GM12878 (cell line): ENCODE data around the gene PEX12.

Experiments used
- CEBPB ChIP-seq, 2 experiments: fragments of 150-350 bp in 1 of 2; IDR thresholded peaks; 2 replicates each; pipeline ENCODE4 v1.6.1; 2012 to 2014; ENCODE audit warnings: low read depth in 2 of 2, low read length in 2 of 2, borderline replicate concordance in 1 of 2, inconsistent platforms in 1 of 2
- CTCF ChIP-seq, 3 experiments: IDR thresholded peaks in 2 of 3; conservative IDR thresholded peaks in 1 of 3; 2 replicates each; pipeline ENCODE4 v1.5.1; 2011; ENCODE audit warnings: low read depth in 3 of 3, low read length in 3 of 3, mild to moderate bottlenecking in 3 of 3, control low read depth in 2 of 3, moderate library complexity in 2 of 3, inconsistent platforms in 1 of 3, mixed read lengths in 1 of 3; ENCODE audit not compliant: control insufficient read depth in 2 of 3, insufficient read depth in 1 of 3; ENCODE audit errors: extremely low read depth in 1 of 3
- EZH2 ChIP-seq: IDR thresholded peaks from 2 replicates; pipeline ENCODE4 v1.6.1; 2012; ENCODE audit warnings: low read depth, mild to moderate bottlenecking, control low read depth, inconsistent platforms, low read length, borderline replicate concordance; ENCODE audit not compliant: control insufficient read depth
- FOXK2 ChIP-seq: fragments of 450-650 bp; IDR thresholded peaks from 2 replicates; pipeline ENCODE4 v1.6.1; 2017; ENCODE audit warnings: mild to moderate bottlenecking, moderate library complexity
- MTA2 ChIP-seq: fragments of 450-650 bp; IDR thresholded peaks from 2 replicates; pipeline ENCODE4 v1.6.1; 2016; ENCODE audit warnings: low read depth, mild to moderate bottlenecking, moderate library complexity
- POLR2AphosphoS5 ChIP-seq: IDR thresholded peaks from 2 replicates; pipeline ENCODE4 v1.6.1; 2011; ENCODE audit warnings: mild to moderate bottlenecking, low read length, inconsistent platforms
- RAD51 ChIP-seq: fragments of 450-650 bp; IDR thresholded peaks from 2 replicates; pipeline ENCODE4 v1.6.1; 2016; ENCODE audit warnings: moderate library complexity, mild to moderate bottlenecking, inconsistent platforms
- TAF1 ChIP-seq: IDR thresholded peaks from 2 replicates; pipeline ENCODE4 v1.6.1; 2011; ENCODE audit warnings: mild to moderate bottlenecking, low read depth, low read length, borderline replicate concordance
- TF ChIP-seq, protein P1 (sequence below): fragments of 450-650 bp; IDR thresholded peaks from 2 replicates; pipeline ENCODE4 v1.6.1; 2016; ENCODE audit warnings: mild to moderate bottlenecking

DNA sequence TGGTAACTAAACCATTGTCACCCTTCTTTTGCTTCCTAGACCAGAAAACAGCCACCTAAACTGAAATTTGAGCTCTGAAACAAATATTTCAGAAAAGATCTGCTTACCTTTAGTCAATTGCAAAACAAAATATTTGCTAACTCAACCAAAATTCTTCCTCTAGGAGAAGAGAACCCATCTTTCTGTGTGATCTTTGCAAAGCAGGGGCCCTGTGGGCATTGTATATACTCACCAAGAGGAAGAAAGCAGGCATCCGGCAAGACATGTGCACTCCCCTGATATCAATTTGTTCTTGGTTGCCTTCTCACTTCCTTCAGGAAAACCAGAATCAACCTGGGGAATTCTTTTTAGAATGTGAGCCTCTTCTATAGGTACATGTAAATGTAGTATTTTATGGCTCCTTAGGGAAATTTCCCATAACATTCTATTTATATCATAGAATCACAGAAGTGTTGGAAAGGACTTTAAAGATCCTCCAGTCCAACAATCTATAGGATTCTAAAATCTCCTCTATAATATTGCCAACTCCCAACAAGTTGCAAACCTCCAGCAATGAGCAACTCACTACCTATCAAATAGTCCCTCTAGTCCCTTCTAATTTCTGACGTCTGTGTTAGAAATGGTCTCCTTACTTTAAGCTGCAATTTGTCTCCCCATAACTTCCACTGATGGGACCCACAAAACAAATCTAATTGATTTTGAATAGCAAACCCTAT is 18.7 kb downstream of the PEX12 start:
- TF ChIP-seq, protein P1, sequence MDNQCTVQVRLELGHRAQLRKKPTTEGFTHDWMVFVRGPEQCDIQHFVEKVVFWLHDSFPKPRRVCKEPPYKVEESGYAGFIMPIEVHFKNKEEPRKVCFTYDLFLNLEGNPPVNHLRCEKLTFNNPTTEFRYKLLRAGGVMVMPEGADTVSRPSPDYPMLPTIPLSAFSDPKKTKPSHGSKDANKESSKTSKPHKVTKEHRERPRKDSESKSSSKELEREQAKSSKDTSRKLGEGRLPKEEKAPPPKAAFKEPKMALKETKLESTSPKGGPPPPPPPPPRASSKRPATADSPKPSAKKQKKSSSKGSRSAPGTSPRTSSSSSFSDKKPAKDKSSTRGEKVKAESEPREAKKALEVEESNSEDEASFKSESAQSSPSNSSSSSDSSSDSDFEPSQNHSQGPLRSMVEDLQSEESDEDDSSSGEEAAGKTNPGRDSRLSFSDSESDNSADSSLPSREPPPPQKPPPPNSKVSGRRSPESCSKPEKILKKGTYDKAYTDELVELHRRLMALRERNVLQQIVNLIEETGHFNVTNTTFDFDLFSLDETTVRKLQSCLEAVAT = no peak
- no peak for TF ChIP-seq RAD51
- no peak for TF ChIP-seq CEBPB (IDR thresholded peaks at IDR 0.05; ENCODE audit: borderline replicate concordance in 1 of 2, low read depth in 2 of 2, low read length in 2 of 2)
- no peak for TF ChIP-seq POLR2AphosphoS5
- TF ChIP-seq CTCF (IDR thresholded peaks at IDR 0.05 in 2 of 3, conservative IDR thresholded peaks at IDR 0.05 in 1 of 3; ENCODE audit: control insufficient read depth in 2 of 3, extremely low read depth in 1 of 3, insufficient read depth in 1 of 3, low read depth in 3 of 3, low read length in 3 of 3) = no peak
- TF ChIP-seq EZH2 = no peak
- TF ChIP-seq TAF1 = no peak
- no peak for TF ChIP-seq MTA2
- TF ChIP-seq FOXK2 = no peak
